GM23248 (cell line): ENCODE data around the gene SLC43A1. TPM values are rescaled to one million over a fixed set of nuclear protein-coding genes. Genes with fewer than 3 reads are reported as not detected.
A peak's percentile ranks its signal among the peaks of the same experiment; 100 is the strongest.

Experiments used
- DNase-seq: peaks from one replicate; pipeline ENCODE4 v3.0.0-alpha.2; 2015
- H2AFZ ChIP-seq: fragments of 200-600 bp; sonication (generic); 2 replicates; pipeline ENCODE4 v1.6.1; 2016; ENCODE audit warnings: antibody characterized with exemption
- H3F3A ChIP-seq: fragments of 200-600 bp; sonication (generic); 2 replicates; pipeline ENCODE4 v1.6.1; 2016; ENCODE audit warnings: mild to moderate bottlenecking, antibody characterized with exemption, mixed run types; ENCODE audit not compliant: insufficient read depth
- H3K27ac ChIP-seq: fragments of 200-600 bp; sonication (generic); 2 replicates; pipeline ENCODE4 v1.5.1; 2016; ENCODE audit warnings: mild to moderate bottlenecking
- H3K27me3 ChIP-seq: fragments of 200-600 bp; sonication (generic); replicated peaks from 2 replicates; pipeline ENCODE4 v1.6.1; 2016; ENCODE audit warnings: mild to moderate bottlenecking; ENCODE audit not compliant: insufficient read depth
- H3K36me3 ChIP-seq: fragments of 200-600 bp; sonication (generic); 2 replicates; pipeline ENCODE4 v1.6.1; 2016; ENCODE audit warnings: low read depth, mild to moderate bottlenecking
- H3K4me1 ChIP-seq: fragments of 200-600 bp; sonication (generic); 2 replicates; pipeline ENCODE4 v1.6.1; 2016; ENCODE audit warnings: mild to moderate bottlenecking; ENCODE audit not compliant: insufficient read depth
- H3K4me2 ChIP-seq: fragments of 200-600 bp; sonication (generic); one replicate; pipeline ENCODE4 v1.6.1; 2016; ENCODE audit warnings: mild to moderate bottlenecking; ENCODE audit not compliant: unreplicated experiment
- H3K4me3 ChIP-seq: fragments of 200-600 bp; sonication (generic); 2 replicates; pipeline ENCODE4 v1.5.1; 2016; ENCODE audit warnings: mild to moderate bottlenecking
- H3K79me2 ChIP-seq: fragments of 200-600 bp; sonication (generic); 2 replicates; pipeline ENCODE4 v1.6.1; 2016; ENCODE audit warnings: mild to moderate bottlenecking; ENCODE audit not compliant: insufficient read depth
- H3K9ac ChIP-seq: fragments of 200-600 bp; sonication (generic); 2 replicates; pipeline ENCODE4 v1.6.1; 2016; ENCODE audit warnings: mild to moderate bottlenecking
- H3K9me2 ChIP-seq: fragments of 200-600 bp; sonication (generic); 2 replicates; pipeline ENCODE4 v1.6.1; 2016; ENCODE audit warnings: mixed run types, mild to moderate bottlenecking, moderate library complexity; ENCODE audit not compliant: insufficient read depth
- H3K9me3 ChIP-seq: fragments of 200-600 bp; sonication (generic); one replicate; pipeline ENCODE4 v1.6.1; 2017; ENCODE audit warnings: low read depth
- H4K20me1 ChIP-seq: fragments of 200-600 bp; sonication (generic); 2 replicates; pipeline ENCODE4 v1.6.0; 2016; ENCODE audit not compliant: insufficient read depth
- EZH2 ChIP-seq: fragments of 200-600 bp; sonication (generic); IDR thresholded peaks from 2 replicates; pipeline ENCODE4 v1.6.1; 2018; ENCODE audit warnings: antibody characterized with exemption, mild to moderate bottlenecking; ENCODE audit not compliant: insufficient read depth, poor library complexity, severe bottlenecking
- EZH2phosphoT487 ChIP-seq: fragments of 200-600 bp; sonication (generic); IDR thresholded peaks from 2 replicates; pipeline ENCODE4 v1.6.1; 2018; ENCODE audit warnings: antibody characterized with exemption, moderate library complexity, mild to moderate bottlenecking, low read depth; ENCODE audit not compliant: insufficient read depth
- WGBS, 2 experiments: methylation state at CpG; one replicate each; pipeline ENCODE4 v1.1.6; 2015 to 2017; ENCODE audit warnings: low lambda C conversion rate in 2 of 2, low coverage in 1 of 2; ENCODE audit errors: missing lambda C conversion rate in 2 of 2; 5-methylcytosine and 5-hydroxymethylcytosine counted together
- in situ Hi-C: fragments of 300-500 bp; cut with MboI; formaldehyde crosslinking; loops from 2 replicates; pipeline ENCODE4 v1.15.0; 2020
- polyA plus RNA-seq: library from polyadenylated mRNA; unstranded; fragments of >200 nt; fragmentation: Nextera tagmentation; extraction: Ambion mirVana; gene quantifications from 2 replicates; pipeline ENCODE4 v1.2.1, GENCODE V29; 2016
- total RNA-seq: library from RNA; depleted of rRNA; stranded (reverse); fragments of >200 nt; shearing (Covaris generic); gene quantifications from 2 replicates; pipeline ENCODE4 v1.2.3, GENCODE V29; 2014

The SLC43A1 gene
- total and polyA plus RNA-seq, 2 experiments from 2014 or later: 7.1 to 9.3 TPM

- TF ChIP-seq EZH2: no peak
- no peak for TF ChIP-seq EZH2phosphoT487
- no peaks in the 10 kb centered on the region for H3K9me3 ChIP-seq
- H3K27ac ChIP-seq: no peak overlapping the region
- no peak overlapping the region for H2AFZ ChIP-seq
- H3K4me3 ChIP-seq: no peak overlapping the region
- H3F3A ChIP-seq: no peaks in the 10 kb centered on the region
- no peak overlapping the region for H3K4me2 ChIP-seq
- no peak overlapping the region for H3K9ac ChIP-seq
- no peaks in the 10 kb centered on the region for H3K36me3 ChIP-seq
- no peaks in the 10 kb centered on the region for H4K20me1 ChIP-seq
- no peak for DNase-seq
- H3K27me3 ChIP-seq: no peaks in the 10 kb centered on the region
- in situ Hi-C loops: no loop called here
- WGBS, 2 experiments: 69% methylated on average over 8 of the region's 8 CpGs
- no peaks in the 10 kb centered on the region for H3K4me1 ChIP-seq
- no peaks in the 10 kb centered on the region for H3K9me2 ChIP-seq
- H3K79me2 ChIP-seq: no peaks in the 10 kb centered on the region
These were observed 15.0 kb downstream of the SLC43A1 start for GRCh38 chr11:57500515-57500914.

- WGBS, 2 experiments: 57 to 60% methylated on average over 12 of the region's 12 CpGs
- Histone ChIP-seq H3K4me2 (peak overlapping the region; percentile 71), H3K27me3 (no peaks in the 10 kb centered on the region), H3K27ac (no peak overlapping the region), H3K4me3 (peak overlapping the region; percentile 58), H4K20me1 (no peaks in the 10 kb centered on the region), H3K9me2 (no peaks in the 10 kb centered on the region), H2AFZ (peak overlapping the region; percentile 71), H3K4me1 (no peaks in the 10 kb centered on the region), H3K9ac (peak overlapping the region; percentile 76), H3K79me2 (no peaks in the 10 kb centered on the region), H3K36me3 (no peaks in the 10 kb centered on the region), H3F3A (no peaks in the 10 kb centered on the region), H3K9me3 (no peaks in the 10 kb centered on the region)
- no peak for DNase-seq
- in situ Hi-C loops: no loop called here
- TF ChIP-seq EZH2: no peak
- no peak for TF ChIP-seq EZH2phosphoT487
These were observed 15.5 kb downstream of the SLC43A1 start for GRCh38 chr11:57499983-57500461.

DNA sequence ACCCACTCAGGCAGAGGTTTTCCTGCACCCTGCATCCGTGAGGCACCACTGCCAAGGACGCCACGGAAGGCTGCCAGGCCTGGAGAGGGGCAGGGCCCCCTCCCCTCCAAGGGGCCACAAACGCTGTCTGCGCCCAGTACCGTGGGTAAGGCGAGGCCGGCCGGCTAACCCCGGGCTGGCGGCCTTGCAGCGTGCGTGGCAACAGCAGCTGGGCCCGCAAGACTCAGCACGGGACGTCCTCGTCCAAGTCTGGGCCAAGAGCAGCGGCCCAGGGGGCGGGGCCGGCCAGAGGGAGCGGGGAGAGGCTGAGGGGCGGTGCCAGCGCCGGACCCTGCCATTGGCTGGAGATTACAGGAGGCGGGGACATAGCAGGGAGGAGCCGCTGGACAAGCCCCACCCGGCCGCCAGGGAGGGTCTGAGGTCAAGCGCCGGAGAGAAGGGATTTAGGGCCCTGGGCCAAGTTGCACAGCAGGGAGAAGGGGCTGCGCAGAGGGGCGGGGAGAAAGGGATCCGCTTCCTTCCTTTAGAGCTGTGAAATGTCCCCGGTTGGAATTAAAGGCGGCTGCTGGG, 16.0 kb downstream of the SLC43A1 start:
- no peaks in the 10 kb centered on the region for H3K4me1 ChIP-seq
- DNase-seq: peak; percentile 95
- peak overlapping the region; percentile 71 for H2AFZ ChIP-seq
- no peaks in the 10 kb centered on the region for H3K9me2 ChIP-seq
- TF ChIP-seq EZH2phosphoT487: no peak
- no peak for TF ChIP-seq EZH2
- peak overlapping the region; percentile 76 for H3K9ac ChIP-seq
- in situ Hi-C loops: no loop called here
- H3K79me2 ChIP-seq: no peaks in the 10 kb centered on the region
- H3F3A ChIP-seq: no peaks in the 10 kb centered on the region
- H4K20me1 ChIP-seq: no peaks in the 10 kb centered on the region
- no peak overlapping the region for H3K27ac ChIP-seq
- peak overlapping the region; percentile 58 for H3K4me3 ChIP-seq
- 4 to 8% methylated on average over 23 to 34 of the region's 35 CpGs for WGBS, 2 experiments
- no peaks in the 10 kb centered on the region for H3K36me3 ChIP-seq
- peak overlapping the region; percentile 71 for H3K4me2 ChIP-seq
- no peaks in the 10 kb centered on the region for H3K9me3 ChIP-seq
- no peaks in the 10 kb centered on the region for H3K27me3 ChIP-seq

GRCh38 chr11:57498540-57498939, 17.0 kb downstream of the SLC43A1 start:
- H3K79me2 ChIP-seq: no peaks in the 10 kb centered on the region
- H3K4me3 ChIP-seq: no peak overlapping the region
- H3K4me2 ChIP-seq: no peak overlapping the region
- no peak overlapping the region for H3K9ac ChIP-seq
- no peaks in the 10 kb centered on the region for H3F3A ChIP-seq
- no peaks in the 10 kb centered on the region for H3K4me1 ChIP-seq
- TF ChIP-seq EZH2: no peak
- no peak for TF ChIP-seq EZH2phosphoT487
- no peaks in the 10 kb centered on the region for H4K20me1 ChIP-seq
- no peak for DNase-seq
- WGBS, 2 experiments: 92 to 95% methylated on average over 6 of the region's 6 CpGs
- H3K36me3 ChIP-seq: no peaks in the 10 kb centered on the region
- H3K27ac ChIP-seq: no peak overlapping the region
- H3K9me2 ChIP-seq: no peaks in the 10 kb centered on the region
- no peaks in the 10 kb centered on the region for H3K27me3 ChIP-seq
- in situ Hi-C loops: no loop called here
- H2AFZ ChIP-seq: no peak overlapping the region
- no peaks in the 10 kb centered on the region for H3K9me3 ChIP-seq
